WERI-Rb-1 (cell line): Measurements from ENCODE around the gene OR8D4.
"Not testable (repeated sequence)": the region's sequence is repeated elsewhere in the genome, so short reads cannot be mapped to it uniquely, and the experiment has no call there.

Experiments used
- DNase-seq: peaks from one replicate; pipeline ENCODE4 v3.0.0-alpha.2; 2020
- H3K27ac ChIP-seq: fragments of 250-450 bp; sonication (Bioruptor Pico); 2 replicates; pipeline ENCODE4 v1.5.1; 2020; ENCODE audit warnings: mild to moderate bottlenecking, moderate library complexity
- H3K27me3 ChIP-seq: fragments of 250-450 bp; sonication (Bioruptor Pico); 2 replicates; pipeline ENCODE4 v1.5.1; 2021; ENCODE audit warnings: mild to moderate bottlenecking, low read depth, moderate library complexity; ENCODE audit not compliant: insufficient read depth, severe bottlenecking
- H3K36me3 ChIP-seq: fragments of 250-450 bp; sonication (Bioruptor Pico); 2 replicates; pipeline ENCODE4 v1.5.1; 2020; ENCODE audit warnings: mild to moderate bottlenecking, moderate library complexity
- H3K4me3 ChIP-seq: 2 replicates; pipeline ENCODE4 v1.5.1; 2011; ENCODE audit warnings: low read depth, mild to moderate bottlenecking, control low read depth, low read length
- H3K9me3 ChIP-seq: fragments of 250-450 bp; sonication (Bioruptor Pico); 2 replicates; pipeline ENCODE4 v1.5.1; 2021; ENCODE audit warnings: mild to moderate bottlenecking, moderate library complexity; ENCODE audit not compliant: severe bottlenecking
- CTCF ChIP-seq: IDR thresholded peaks from 2 replicates; pipeline ENCODE4 v1.5.1; 2011; ENCODE audit warnings: low read depth, mild to moderate bottlenecking, control low read depth, inconsistent platforms, low read length

Gene OR8D4

GRCh38 chr11:123901867-123902266, at the start of gene OR8D4:
Gene OR8D4 (plus strand): TSS chr11:123902167. CDS start chr11:123906432, 4,265 bp downstream.
- Histone ChIP-seq H3K4me3 (no peak within 1 kb of the TSS), H3K36me3 (no peaks in the 10 kb centered on the region), H3K27me3 (no peaks in the 10 kb centered on the region), H3K9me3 (no peaks in the 10 kb centered on the region), H3K27ac (no peak within 1 kb of the TSS)
- no peak for DNase-seq
- no peak for TF ChIP-seq CTCF

- H3K36me3 ChIP-seq = no peaks in the 10 kb centered on the region
- peaks cover 7% of the 10 kb centered on the region for H3K9me3 ChIP-seq
- DNase-seq = no peak
- no peak overlapping the region for H3K27ac ChIP-seq
- no peaks in the 10 kb centered on the region for H3K27me3 ChIP-seq
- H3K4me3 ChIP-seq = no peak overlapping the region
- no peak for TF ChIP-seq CTCF
Measured at GRCh38 chr11:123852321-123852720, 49.6 kb upstream of the OR8D4 start.

GRCh38 chr11:123853038-123853437, 48.9 kb upstream of the OR8D4 start:
- Histone ChIP-seq H3K27me3 (no peaks in the 10 kb centered on the region), H3K27ac (no peak overlapping the region), H3K36me3 (no peaks in the 10 kb centered on the region), H3K9me3 (peaks cover 7% of the 10 kb centered on the region), H3K4me3 (no peak overlapping the region)
- no peak for DNase-seq
- TF ChIP-seq CTCF = no peak

- DNase-seq = no peak
- Histone ChIP-seq H3K9me3 (peaks cover 7% of the 10 kb centered on the region), H3K27me3 (no peaks in the 10 kb centered on the region), H3K36me3 (no peaks in the 10 kb centered on the region), H3K27ac (no peak overlapping the region), H3K4me3 (no peak overlapping the region)
- no peak for TF ChIP-seq CTCF
Measured at GRCh38 chr11:123856444-123856843, 45.5 kb upstream of the OR8D4 start.

DNA sequence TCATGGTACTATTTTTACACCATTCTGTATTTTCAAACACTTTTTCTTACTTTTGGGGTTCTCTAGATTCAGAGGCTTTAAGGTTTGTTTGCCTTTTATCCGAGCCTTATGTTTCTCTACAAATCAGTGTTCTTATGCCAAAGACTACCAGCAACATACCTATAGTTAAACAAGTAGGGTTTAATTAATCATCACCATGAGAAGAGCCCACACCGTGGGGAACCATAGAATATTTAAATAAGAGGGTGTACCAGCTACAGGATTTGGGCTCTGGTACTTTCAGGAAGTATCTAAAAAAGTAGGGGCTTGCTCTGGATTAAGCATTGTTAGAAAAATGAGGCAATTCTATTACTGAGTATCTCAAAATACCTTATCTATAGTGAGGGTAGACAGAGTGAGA, 42.2 kb upstream of the OR8D4 start:
- no peaks in the 10 kb centered on the region for H3K27me3 ChIP-seq
- TF ChIP-seq CTCF = no peak

GRCh38 chr11:123865293-123865692, 36.7 kb upstream of the OR8D4 start:
- H3K27me3 ChIP-seq, H3K9me3 ChIP-seq, H3K36me3 ChIP-seq, DNase-seq, H3K4me3 ChIP-seq, H3K27ac ChIP-seq: not testable (repeated sequence)

More for the DNA sequence above, 42.2 kb upstream of the OR8D4 start:
- Histone ChIP-seq H3K4me3 (no peak overlapping the region), H3K27ac (no peak overlapping the region), H3K9me3 (peaks cover 7% of the 10 kb centered on the region), H3K36me3 (no peaks in the 10 kb centered on the region)
- no peak for DNase-seq

DNA sequence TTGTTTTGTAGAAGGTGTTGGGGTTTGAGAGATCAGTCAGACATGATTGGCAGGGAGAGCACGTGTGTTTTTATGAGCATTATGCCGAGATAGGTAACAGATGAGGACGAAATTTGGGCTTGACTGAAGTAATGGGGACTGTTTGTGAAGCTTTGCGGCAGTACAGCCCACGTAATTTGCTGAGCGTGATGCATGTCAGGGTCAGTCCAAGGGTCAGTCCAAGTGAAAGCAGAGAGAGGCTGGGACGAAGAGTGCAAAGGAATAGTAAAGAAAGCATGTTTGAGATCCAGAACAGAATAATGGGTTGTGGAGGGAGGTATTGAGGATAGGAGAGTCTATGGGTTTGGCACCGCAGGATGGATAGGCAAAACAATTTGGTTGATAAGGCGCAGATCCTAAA, 34.2 kb upstream of the OR8D4 start:
- H3K36me3 ChIP-seq, H3K9me3 ChIP-seq, H3K27me3 ChIP-seq, DNase-seq, H3K4me3 ChIP-seq, H3K27ac ChIP-seq: not testable (repeated sequence)
